OCI-LY1 (cell line): Measurements from ENCODE around the gene EEFSEC.

Experiments
- H2AFZ ChIP-seq: fragments of 200-600 bp; sonication (generic), shearing (Covaris generic); 2 replicates; pipeline ENCODE4 v1.6.0; 2014; ENCODE audit warnings: antibody characterized with exemption, mild to moderate bottlenecking, low read length
- H3F3A ChIP-seq: fragments of 200-600 bp; sonication (generic), shearing (Covaris generic); 2 replicates; pipeline ENCODE4 v1.6.0; 2014; ENCODE audit warnings: mild to moderate bottlenecking, antibody characterized with exemption, low read length, moderate library complexity; ENCODE audit not compliant: insufficient read depth
- H3K27ac ChIP-seq: fragments of 200-600 bp; sonication (generic); 2 replicates; pipeline ENCODE4 v1.5.1; 2014; ENCODE audit warnings: low read length, mixed run types, mild to moderate bottlenecking, low read depth; ENCODE audit not compliant: poor library complexity, severe bottlenecking
- H3K27me3 ChIP-seq: fragments of 200-600 bp; sonication (generic); 2 replicates; pipeline ENCODE4 v1.6.0; 2014; ENCODE audit warnings: antibody characterized with exemption, mild to moderate bottlenecking, low read length, moderate library complexity; ENCODE audit not compliant: insufficient read depth
- H3K36me3 ChIP-seq: fragments of 200-600 bp; sonication (generic); 2 replicates; pipeline ENCODE4 v1.6.1; 2014; ENCODE audit warnings: mild to moderate bottlenecking, antibody characterized with exemption, low read length, moderate library complexity, mixed read lengths; ENCODE audit not compliant: insufficient read depth
- H3K4me1 ChIP-seq: fragments of 200-600 bp; sonication (generic); 2 replicates; pipeline ENCODE4 v1.5.1; 2014; ENCODE audit warnings: mild to moderate bottlenecking, low read length, moderate library complexity; ENCODE audit not compliant: insufficient read depth, severe bottlenecking
- H3K4me2 ChIP-seq: fragments of 200-600 bp; sonication (generic), shearing (Covaris generic); 2 replicates; pipeline ENCODE4 v1.6.1; 2014; ENCODE audit warnings: low read length
- H3K4me3 ChIP-seq: fragments of 200-600 bp; sonication (generic); 2 replicates; pipeline ENCODE4 v1.5.1; 2014; ENCODE audit warnings: low read length, low read depth, mild to moderate bottlenecking, mixed read lengths; ENCODE audit not compliant: poor library complexity, severe bottlenecking
- H3K79me2 ChIP-seq: fragments of 200-600 bp; shearing (Covaris generic); 2 replicates; pipeline ENCODE4 v1.6.1; 2016; ENCODE audit warnings: mixed run types, low read length, mixed read lengths; ENCODE audit not compliant: insufficient read depth
- H3K9ac ChIP-seq: fragments of 200-600 bp; sonication (generic), shearing (Covaris generic); 2 replicates; pipeline ENCODE4 v1.6.1; 2014; ENCODE audit warnings: mild to moderate bottlenecking, low read length, mixed read lengths
- H3K9me2 ChIP-seq: fragments of 200-600 bp; sonication (generic), shearing (Covaris generic); 2 replicates; pipeline ENCODE4 v1.6.1; 2014; ENCODE audit warnings: low read depth, mild to moderate bottlenecking, low read length, mixed read lengths
- H3K9me3 ChIP-seq: fragments of 200-600 bp; shearing (Covaris generic); 2 replicates; pipeline ENCODE4 v1.6.1; 2014; ENCODE audit warnings: low read length, mixed read lengths
- H4K20me1 ChIP-seq: fragments of 200-600 bp; sonication (generic), shearing (Covaris generic); 2 replicates; pipeline ENCODE4 v1.6.0; 2016; ENCODE audit warnings: mild to moderate bottlenecking, low read length; ENCODE audit not compliant: insufficient read depth
- EZH2 ChIP-seq: fragments of 200-600 bp; sonication (generic), shearing (Covaris generic); IDR thresholded peaks from 2 replicates; pipeline ENCODE4 v1.8.0; 2017; ENCODE audit warnings: borderline replicate concordance, mixed run types, mild to moderate bottlenecking, antibody characterized with exemption, low read length, moderate library complexity, mixed read lengths
- TF ChIP-seq, protein P1 (sequence below): fragments of 200-600 bp; sonication (generic), shearing (Covaris generic); IDR thresholded peaks from 2 replicates; pipeline ENCODE4 v1.5.1; 2017; ENCODE audit warnings: mild to moderate bottlenecking, antibody characterized with exemption, low read length, moderate library complexity, mixed read lengths

EEFSEC gene

DNA sequence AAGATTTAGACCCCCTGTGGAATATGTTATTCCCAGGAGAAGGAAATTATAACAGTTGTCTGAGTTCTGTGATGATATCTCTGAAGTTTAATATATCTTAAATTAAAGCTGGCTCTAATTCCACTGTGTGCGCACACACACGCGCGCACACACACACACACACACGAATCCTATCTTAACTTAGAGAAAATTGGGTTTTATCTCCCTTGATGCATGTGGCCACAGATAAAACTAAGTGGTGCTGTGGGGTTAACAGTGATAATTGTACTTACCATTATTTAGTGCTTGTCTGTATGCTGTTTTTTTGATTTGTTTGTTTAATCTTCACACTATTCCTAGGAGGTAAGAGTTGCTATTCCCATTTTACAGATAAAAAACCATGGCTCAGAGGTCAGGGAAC lies 7.4 kb downstream of the EEFSEC start:
- Histone ChIP-seq H3K4me2 (no peak overlapping the region), H3K27me3 (no peaks in the 10 kb centered on the region), H2AFZ (no peak overlapping the region), H3K9ac (no peak overlapping the region), H3K9me3 (no peaks in the 10 kb centered on the region), H3K4me1 (no peaks in the 10 kb centered on the region), H3F3A (no peaks in the 10 kb centered on the region), H3K36me3 (peaks cover 24% of the 10 kb centered on the region), H3K27ac (no peak overlapping the region), H3K9me2 (no peaks in the 10 kb centered on the region), H4K20me1 (no peaks in the 10 kb centered on the region), H3K4me3 (no peak overlapping the region), H3K79me2 (no peaks in the 10 kb centered on the region)
- no peak for TF ChIP-seq EZH2
- TF ChIP-seq, protein P1, sequence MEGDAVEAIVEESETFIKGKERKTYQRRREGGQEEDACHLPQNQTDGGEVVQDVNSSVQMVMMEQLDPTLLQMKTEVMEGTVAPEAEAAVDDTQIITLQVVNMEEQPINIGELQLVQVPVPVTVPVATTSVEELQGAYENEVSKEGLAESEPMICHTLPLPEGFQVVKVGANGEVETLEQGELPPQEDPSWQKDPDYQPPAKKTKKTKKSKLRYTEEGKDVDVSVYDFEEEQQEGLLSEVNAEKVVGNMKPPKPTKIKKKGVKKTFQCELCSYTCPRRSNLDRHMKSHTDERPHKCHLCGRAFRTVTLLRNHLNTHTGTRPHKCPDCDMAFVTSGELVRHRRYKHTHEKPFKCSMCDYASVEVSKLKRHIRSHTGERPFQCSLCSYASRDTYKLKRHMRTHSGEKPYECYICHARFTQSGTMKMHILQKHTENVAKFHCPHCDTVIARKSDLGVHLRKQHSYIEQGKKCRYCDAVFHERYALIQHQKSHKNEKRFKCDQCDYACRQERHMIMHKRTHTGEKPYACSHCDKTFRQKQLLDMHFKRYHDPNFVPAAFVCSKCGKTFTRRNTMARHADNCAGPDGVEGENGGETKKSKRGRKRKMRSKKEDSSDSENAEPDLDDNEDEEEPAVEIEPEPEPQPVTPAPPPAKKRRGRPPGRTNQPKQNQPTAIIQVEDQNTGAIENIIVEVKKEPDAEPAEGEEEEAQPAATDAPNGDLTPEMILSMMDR = no peak

DNA sequence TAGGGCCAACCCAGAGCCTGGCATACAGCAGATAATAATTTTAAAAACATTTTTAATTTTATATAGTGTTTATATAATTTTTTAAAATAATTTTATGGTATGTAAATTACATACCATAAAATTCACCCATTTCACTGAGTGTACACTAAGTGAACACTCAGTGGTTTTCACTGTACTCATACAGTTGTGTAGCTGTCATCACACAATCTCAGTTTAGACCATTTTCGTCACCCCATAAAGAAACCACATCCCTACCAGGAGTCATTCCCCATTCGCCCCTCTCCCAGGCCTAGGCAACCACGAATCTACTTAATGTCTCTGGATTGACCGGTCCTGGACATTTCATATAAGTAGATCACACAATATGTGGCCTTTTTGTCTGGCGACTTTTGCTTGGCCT lies 10.2 kb downstream of the EEFSEC start:
- Histone ChIP-seq H2AFZ (no peak overlapping the region), H3K9me2 (no peaks in the 10 kb centered on the region), H3K36me3 (no peaks in the 10 kb centered on the region; the same call in 1 of the 2 replicates), H3K4me1 (no peaks in the 10 kb centered on the region), H3K27me3 (no peaks in the 10 kb centered on the region), H3F3A (no peaks in the 10 kb centered on the region), H3K79me2 (no peaks in the 10 kb centered on the region), H3K27ac (no peak overlapping the region), H3K4me3 (no peak overlapping the region), H4K20me1 (no peaks in the 10 kb centered on the region), H3K9ac (no peak overlapping the region), H3K9me3 (no peaks in the 10 kb centered on the region), H3K4me2 (no peak overlapping the region)
- TF ChIP-seq, protein P1 = no peak

DNA sequence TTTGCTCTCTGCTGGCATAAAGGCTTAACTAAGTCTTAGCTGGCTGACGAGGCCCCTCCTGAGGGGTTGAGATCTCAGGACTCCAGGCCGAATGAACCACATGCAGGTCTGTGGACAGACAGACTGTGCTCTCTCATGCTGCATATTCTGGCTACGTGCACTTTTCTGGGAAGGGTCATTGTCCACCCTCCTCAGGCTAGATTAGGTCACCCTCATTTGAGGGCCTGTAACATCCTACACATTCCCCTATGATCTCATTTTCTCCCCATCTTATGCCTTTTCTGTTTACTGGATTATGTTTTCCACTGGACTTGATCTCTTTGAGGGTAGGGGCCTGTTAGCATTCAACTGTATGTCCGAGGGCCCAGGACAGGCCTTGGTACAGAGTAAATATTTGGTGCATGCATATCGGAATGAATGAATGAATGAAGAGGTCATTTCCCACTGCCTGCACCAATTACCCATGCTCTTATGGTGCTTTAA lies 13.7 kb downstream of the EEFSEC start:
- H3K27me3 ChIP-seq = no peaks in the 10 kb centered on the region
- H2AFZ ChIP-seq = no peak overlapping the region
- H3K9ac ChIP-seq = no peak overlapping the region
- no peak overlapping the region for H3K4me2 ChIP-seq
- H3K4me3 ChIP-seq = no peak overlapping the region
- no peaks in the 10 kb centered on the region for H4K20me1 ChIP-seq
- H3K36me3 ChIP-seq = no peaks in the 10 kb centered on the region
- H3K79me2 ChIP-seq = no peaks in the 10 kb centered on the region
- no peaks in the 10 kb centered on the region for H3K9me2 ChIP-seq
- no peaks in the 10 kb centered on the region for H3F3A ChIP-seq
- no peaks in the 10 kb centered on the region for H3K9me3 ChIP-seq
- TF ChIP-seq, protein P1 = no peak
- no peak for TF ChIP-seq EZH2
- H3K4me1 ChIP-seq = no peaks in the 10 kb centered on the region
- no peak overlapping the region for H3K27ac ChIP-seq
